Epithelial cell of proximal tubule (primary cell): ENCODE measurements around the gene FGF6. TPM values are rescaled to one million over a fixed set of nuclear protein-coding genes. Genes with fewer than 3 reads are reported as not detected.

Experiments
- DNase-seq: peaks from one replicate; pipeline ENCODE4 v3.0.0-alpha.2; 2011; ENCODE audit warnings: low read depth
- H3K4me3 ChIP-seq: 2 replicates; pipeline ENCODE4 v1.5.1; 2011; ENCODE audit warnings: low read depth, mild to moderate bottlenecking, low read length
- total RNA-seq: library from RNA; depleted of rRNA; stranded (reverse); fragments of >200 nt; gene quantifications from 2 replicates; pipeline ENCODE4 v1.2.3, GENCODE V29; 2015
- TF ChIP-seq, protein P1 (sequence below): conservative IDR thresholded peaks from 2 replicates; pipeline ENCODE4 v1.5.1; 2012; ENCODE audit warnings: low read depth, mild to moderate bottlenecking, low read length

FGF6 gene
- total RNA-seq, 1 donor from 2014 or later = not detected

DNA sequence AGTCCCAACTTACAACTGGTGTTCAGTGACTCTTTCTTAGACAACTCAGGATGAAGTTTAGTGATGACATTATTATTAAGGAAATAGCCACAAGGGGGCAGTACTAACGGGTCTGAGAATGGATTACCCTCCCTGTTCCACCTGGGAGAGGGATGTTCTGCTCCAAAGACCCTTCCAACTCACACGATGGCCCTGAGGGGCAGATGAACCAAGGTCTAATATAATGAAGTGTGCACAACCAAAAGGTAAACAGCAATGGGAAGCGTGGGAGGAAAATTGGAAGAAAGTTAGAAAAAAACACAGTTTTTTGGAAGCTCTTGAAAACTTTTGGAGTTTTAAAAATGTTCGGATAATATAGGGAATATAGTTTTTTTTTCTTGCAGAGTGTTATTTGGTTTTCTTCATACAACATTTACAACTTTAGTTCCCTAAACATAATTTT, 24.0 kb downstream of the FGF6 start:
- DNase-seq = no peak
- TF ChIP-seq, protein P1, sequence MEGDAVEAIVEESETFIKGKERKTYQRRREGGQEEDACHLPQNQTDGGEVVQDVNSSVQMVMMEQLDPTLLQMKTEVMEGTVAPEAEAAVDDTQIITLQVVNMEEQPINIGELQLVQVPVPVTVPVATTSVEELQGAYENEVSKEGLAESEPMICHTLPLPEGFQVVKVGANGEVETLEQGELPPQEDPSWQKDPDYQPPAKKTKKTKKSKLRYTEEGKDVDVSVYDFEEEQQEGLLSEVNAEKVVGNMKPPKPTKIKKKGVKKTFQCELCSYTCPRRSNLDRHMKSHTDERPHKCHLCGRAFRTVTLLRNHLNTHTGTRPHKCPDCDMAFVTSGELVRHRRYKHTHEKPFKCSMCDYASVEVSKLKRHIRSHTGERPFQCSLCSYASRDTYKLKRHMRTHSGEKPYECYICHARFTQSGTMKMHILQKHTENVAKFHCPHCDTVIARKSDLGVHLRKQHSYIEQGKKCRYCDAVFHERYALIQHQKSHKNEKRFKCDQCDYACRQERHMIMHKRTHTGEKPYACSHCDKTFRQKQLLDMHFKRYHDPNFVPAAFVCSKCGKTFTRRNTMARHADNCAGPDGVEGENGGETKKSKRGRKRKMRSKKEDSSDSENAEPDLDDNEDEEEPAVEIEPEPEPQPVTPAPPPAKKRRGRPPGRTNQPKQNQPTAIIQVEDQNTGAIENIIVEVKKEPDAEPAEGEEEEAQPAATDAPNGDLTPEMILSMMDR = peak; percentile 73
- H3K4me3 ChIP-seq = no peak overlapping the region

DNA sequence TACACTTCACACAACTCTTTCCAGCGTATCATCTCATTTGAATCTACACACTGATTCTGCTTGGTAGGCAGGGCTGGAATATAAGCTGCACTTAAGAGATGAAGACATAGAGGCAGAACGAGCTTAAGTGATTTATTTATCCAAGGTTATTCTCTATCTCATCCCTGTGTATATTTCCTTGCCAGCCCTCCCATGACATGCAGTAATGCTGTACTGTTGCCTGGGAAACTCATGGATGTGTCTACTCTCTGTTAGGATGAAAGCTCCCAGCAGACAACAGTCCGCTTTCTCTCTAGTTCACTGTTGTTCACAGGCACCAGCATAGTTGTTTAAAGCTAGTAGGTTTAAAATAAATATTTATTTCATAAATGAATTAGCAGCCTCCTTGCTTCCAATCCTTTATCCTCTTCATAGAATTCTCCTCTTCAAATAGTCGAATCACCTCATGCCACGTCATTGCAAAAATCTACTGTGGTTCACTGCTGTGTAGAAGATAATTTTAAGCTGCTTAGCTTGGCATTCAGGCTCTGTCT, 25.4 kb downstream of the FGF6 start:
- DNase-seq = no peak
- TF ChIP-seq, protein P1 = no peak
- H3K4me3 ChIP-seq = no peak overlapping the region

GRCh38 chr12:4418913-4419312, 26.7 kb downstream of the FGF6 start:
- no peak for DNase-seq
- H3K4me3 ChIP-seq = no peak overlapping the region
- TF ChIP-seq, protein P1 = no peak

- DNase-seq = no peak
- TF ChIP-seq, protein P1 = no peak
- H3K4me3 ChIP-seq = no peak overlapping the region
These were observed 27.7 kb downstream of the FGF6 start for GRCh38 chr12:4417936-4418335.

DNA sequence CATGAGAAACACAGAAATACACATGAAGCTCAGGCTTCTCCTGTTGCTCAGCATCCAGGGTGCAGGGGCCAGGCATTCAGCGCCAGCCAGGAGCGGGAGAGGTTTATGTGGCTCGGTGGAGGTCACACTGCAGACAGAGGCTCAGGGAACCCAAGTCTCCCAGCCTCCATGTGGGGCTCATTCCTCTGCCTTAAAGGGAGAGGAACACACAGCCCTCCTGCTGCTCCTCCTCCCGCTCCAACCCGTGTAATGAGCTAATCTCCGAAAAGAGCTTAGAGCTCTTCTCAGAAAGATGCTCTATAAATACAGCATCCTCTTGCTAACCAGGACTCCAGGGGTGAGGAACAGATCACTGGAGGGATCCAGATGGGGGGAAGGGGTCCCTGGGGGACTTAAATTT, 28.2 kb downstream of the FGF6 start:
- no peak overlapping the region for H3K4me3 ChIP-seq
- TF ChIP-seq, protein P1 = no peak
- no peak for DNase-seq

- H3K4me3 ChIP-seq = no peak overlapping the region
- TF ChIP-seq, protein P1 = no peak
- no peak for DNase-seq
These were observed 29.3 kb downstream of the FGF6 start for GRCh38 chr12:4416276-4416675.

DNA sequence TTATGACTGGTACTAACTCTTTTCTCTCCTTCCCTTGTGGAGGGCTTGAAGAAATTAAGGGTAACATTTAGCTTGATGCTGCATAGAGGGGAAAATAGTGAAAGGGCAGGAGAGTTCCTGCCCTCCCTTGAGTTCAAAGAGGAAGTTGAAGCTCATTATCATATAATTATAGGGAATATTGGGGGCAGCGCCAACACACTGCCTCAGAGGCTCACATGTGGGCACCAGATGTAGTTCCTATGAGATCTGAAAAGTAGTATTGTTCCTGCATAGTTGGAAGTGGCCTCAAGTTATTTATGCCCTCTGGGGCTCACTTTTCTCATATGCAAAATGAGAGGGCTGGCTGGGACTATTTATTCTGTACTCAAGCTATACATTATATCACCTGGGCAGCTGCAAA, 33.1 kb downstream of the FGF6 start:
- DNase-seq = no peak
- no peak overlapping the region for H3K4me3 ChIP-seq
- TF ChIP-seq, protein P1 = no peak
